Lower leg skin (tissue), 3 donors: ENCODE measurements around the gene ZNF526.

ENCODE experiments used
- POLR2A ChIP-seq, 2 donors: fragments of 450-650 bp; IDR thresholded peaks; one replicate each; pipeline ENCODE4 v1.6.1; 2016 to 2017; ENCODE audit warnings: antibody characterized with exemption in 2 of 2, mild to moderate bottlenecking in 1 of 2, moderate library complexity in 1 of 2
- TF ChIP-seq, protein P1 (sequence below), 3 donors: fragments of 450-650 bp; IDR thresholded peaks; one replicate each; pipeline ENCODE4 v1.5.1; 2016; ENCODE audit warnings: antibody characterized with exemption in 3 of 3, mild to moderate bottlenecking in 3 of 3, moderate library complexity in 2 of 3

DNA sequence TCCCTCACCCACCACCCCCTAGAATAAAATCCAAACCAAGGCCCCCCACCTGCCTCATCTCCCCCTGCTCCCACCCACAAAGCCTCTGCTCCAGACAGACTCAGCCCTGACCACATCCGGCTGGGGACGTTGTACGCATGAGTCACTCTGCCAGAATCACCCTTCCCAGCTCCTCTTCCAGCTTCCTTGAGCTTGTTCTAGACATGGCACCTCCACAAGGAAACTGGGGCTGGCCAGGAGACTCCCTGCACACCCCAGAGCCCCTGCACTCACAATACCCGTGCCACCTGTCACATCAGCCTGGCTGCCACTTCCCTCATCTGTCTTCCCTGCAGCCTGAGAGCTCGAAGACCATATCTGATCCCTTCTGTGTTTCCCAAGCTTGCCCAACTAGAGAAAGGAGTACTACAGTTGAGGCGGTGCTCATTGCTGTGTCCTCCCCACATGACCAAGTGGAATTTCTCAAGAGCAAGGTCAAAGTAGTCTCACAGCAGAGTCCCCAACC lies 12.3 kb upstream of the ZNF526 start:
- TF ChIP-seq, protein P1, sequence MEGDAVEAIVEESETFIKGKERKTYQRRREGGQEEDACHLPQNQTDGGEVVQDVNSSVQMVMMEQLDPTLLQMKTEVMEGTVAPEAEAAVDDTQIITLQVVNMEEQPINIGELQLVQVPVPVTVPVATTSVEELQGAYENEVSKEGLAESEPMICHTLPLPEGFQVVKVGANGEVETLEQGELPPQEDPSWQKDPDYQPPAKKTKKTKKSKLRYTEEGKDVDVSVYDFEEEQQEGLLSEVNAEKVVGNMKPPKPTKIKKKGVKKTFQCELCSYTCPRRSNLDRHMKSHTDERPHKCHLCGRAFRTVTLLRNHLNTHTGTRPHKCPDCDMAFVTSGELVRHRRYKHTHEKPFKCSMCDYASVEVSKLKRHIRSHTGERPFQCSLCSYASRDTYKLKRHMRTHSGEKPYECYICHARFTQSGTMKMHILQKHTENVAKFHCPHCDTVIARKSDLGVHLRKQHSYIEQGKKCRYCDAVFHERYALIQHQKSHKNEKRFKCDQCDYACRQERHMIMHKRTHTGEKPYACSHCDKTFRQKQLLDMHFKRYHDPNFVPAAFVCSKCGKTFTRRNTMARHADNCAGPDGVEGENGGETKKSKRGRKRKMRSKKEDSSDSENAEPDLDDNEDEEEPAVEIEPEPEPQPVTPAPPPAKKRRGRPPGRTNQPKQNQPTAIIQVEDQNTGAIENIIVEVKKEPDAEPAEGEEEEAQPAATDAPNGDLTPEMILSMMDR (IDR thresholded peaks at IDR 0.05), result no peak
- no peak for TF ChIP-seq POLR2A (IDR thresholded peaks at IDR 0.05)
